Liver (tissue), 9 donors: ENCODE results near the gene VWA3A. TPM values are rescaled to one million over a fixed set of nuclear protein-coding genes. Genes with fewer than 3 reads are reported as not detected.

Experiments used
- DNase-seq: peaks from one replicate; pipeline ENCODE4 v3.0.0-alpha.2; 2017; ENCODE audit warnings: low spot score
- H3K27ac ChIP-seq, 2 donors: one replicate each; pipeline ENCODE4 v1.7.0; 2013; ENCODE audit warnings: inconsistent platforms in 2 of 2, low read length in 2 of 2, control low read depth in 1 of 2, low read depth in 1 of 2, mild to moderate bottlenecking in 1 of 2
- H3K27me3 ChIP-seq, 4 donors: one replicate each; pipeline versions ENCODE4 v1.6.1 to v1.7.0; 2013; ENCODE audit warnings: low read length in 3 of 4, inconsistent platforms in 1 of 4, mild to moderate bottlenecking in 1 of 4, moderate library complexity in 1 of 4; ENCODE audit not compliant: control insufficient read depth in 4 of 4, insufficient read depth in 4 of 4
- H3K36me3 ChIP-seq, 4 donors: one replicate each; pipeline versions ENCODE4 v1.6.1 to v1.7.0; 2013; ENCODE audit warnings: low read length in 3 of 4, mild to moderate bottlenecking in 3 of 4, low read depth in 1 of 4, moderate library complexity in 1 of 4; ENCODE audit not compliant: control insufficient read depth in 4 of 4, insufficient read depth in 3 of 4
- H3K4me1 ChIP-seq, 4 donors: one replicate each; pipeline versions ENCODE4 v1.6.1 to v1.7.0; 2013; ENCODE audit warnings: low read length in 3 of 4, mild to moderate bottlenecking in 3 of 4, moderate library complexity in 1 of 4; ENCODE audit not compliant: control insufficient read depth in 4 of 4, insufficient read depth in 4 of 4
- H3K4me3 ChIP-seq, 3 donors: one replicate each; pipeline versions ENCODE4 v1.6.1 to v1.7.0; 2013; ENCODE audit warnings: low read length in 3 of 3, control low read depth in 1 of 3, low read depth in 1 of 3, mild to moderate bottlenecking in 1 of 3
- H3K9ac ChIP-seq, 2 donors: one replicate each; pipeline ENCODE4 v1.7.0; 2013; ENCODE audit warnings: low read length in 2 of 2, mild to moderate bottlenecking in 2 of 2, moderate library complexity in 2 of 2, control low read depth in 1 of 2, low read depth in 1 of 2
- H3K9me3 ChIP-seq, 4 donors: one replicate each; pipeline versions ENCODE4 v1.6.1 to v1.7.0; 2013; ENCODE audit warnings: low read length in 3 of 4; ENCODE audit not compliant: control insufficient read depth in 4 of 4
- ATF3 ChIP-seq: IDR thresholded peaks from 2 replicates; pipeline ENCODE4 v1.6.1; 2016; ENCODE audit warnings: antibody characterized with exemption
- CTCF ChIP-seq: fragments of 150-350 bp; IDR thresholded peaks from 2 replicates; pipeline ENCODE4 v1.5.1; 2017; ENCODE audit warnings: improper control_type of control experiment, low read depth, low read length; ENCODE audit not compliant: missing input control
- EGR1 ChIP-seq, 2 donors: IDR thresholded peaks; 2 replicates each; pipeline ENCODE4 v1.6.1; 2016 to 2018; ENCODE audit warnings: antibody characterized with exemption in 2 of 2, low read depth in 2 of 2
- FOXA1 ChIP-seq: IDR thresholded peaks from 2 replicates; pipeline ENCODE4 v1.6.1; 2016; ENCODE audit warnings: antibody characterized with exemption
- FOXA2 ChIP-seq: IDR thresholded peaks from 2 replicates; pipeline ENCODE4 v1.6.1; 2016; ENCODE audit warnings: antibody characterized with exemption
- GABPA ChIP-seq, 2 donors: IDR thresholded peaks in 1 of 2; conservative IDR thresholded peaks in 1 of 2; 2 replicates each; pipeline ENCODE4 v1.6.1; 2016; ENCODE audit warnings: antibody characterized with exemption in 2 of 2, mild to moderate bottlenecking in 1 of 2, moderate library complexity in 1 of 2
- HNF4A ChIP-seq, 2 donors: conservative IDR thresholded peaks; 2 replicates each; pipeline ENCODE4 v1.6.1; 2016; ENCODE audit warnings: antibody characterized with exemption in 2 of 2, mild to moderate bottlenecking in 2 of 2
- HNF4G ChIP-seq: IDR thresholded peaks from 2 replicates; pipeline ENCODE4 v1.6.1; 2016; ENCODE audit warnings: antibody characterized with exemption
- JUND ChIP-seq, 2 donors: IDR thresholded peaks; 2 replicates each; pipeline ENCODE4 v1.6.1; 2016; ENCODE audit warnings: antibody characterized with exemption in 2 of 2
- MAX ChIP-seq: IDR thresholded peaks from 2 replicates; pipeline ENCODE4 v1.6.1; 2016; ENCODE audit warnings: antibody characterized with exemption
- NR2F2 ChIP-seq: IDR thresholded peaks from 2 replicates; pipeline ENCODE4 v1.6.1; 2016; ENCODE audit warnings: antibody characterized with exemption
- RAD21 ChIP-seq, 2 donors: IDR thresholded peaks; 2 replicates each; pipeline ENCODE4 v1.6.1; 2016; ENCODE audit warnings: antibody characterized with exemption in 2 of 2, mild to moderate bottlenecking in 2 of 2
- REST ChIP-seq: IDR thresholded peaks from 2 replicates; pipeline ENCODE4 v1.6.1; 2016; ENCODE audit warnings: antibody characterized with exemption, mild to moderate bottlenecking
- RXRA ChIP-seq, 2 donors: IDR thresholded peaks; 2 replicates each; pipeline ENCODE4 v1.6.1; 2017 to 2018; ENCODE audit warnings: antibody characterized with exemption in 2 of 2, mild to moderate bottlenecking in 1 of 2
- SP1 ChIP-seq: IDR thresholded peaks from 2 replicates; pipeline ENCODE4 v1.6.1; 2018; ENCODE audit warnings: antibody characterized with exemption, mild to moderate bottlenecking
- TAF1 ChIP-seq: conservative IDR thresholded peaks from 2 replicates; pipeline ENCODE4 v1.6.1; 2016; ENCODE audit warnings: antibody characterized with exemption, mild to moderate bottlenecking
- WGBS: extraction: QIAGEN DNeasy Blood & Tissue Kit; methylation state at CpG from one replicate; pipeline ENCODE4 v1.1.7; 2013; 5-methylcytosine and 5-hydroxymethylcytosine counted together
- polyA plus RNA-seq, 2 donors: library from polyadenylated mRNA; stranded (reverse) in 1 of 2; unstranded in 1 of 2; fragments of 200-250 nt in 1 of 2; fragments of >200 nt in 1 of 2; fragmentation: Nextera tagmentation in 1 of 2; extraction: Ambion mirVana in 1 of 2; gene quantifications; one replicate each; pipeline versions ENCODE4 v1.2.1 to v1.2.3, GENCODE V29; 2013 to 2015
- total RNA-seq, 2 donors: library from RNA; depleted of rRNA; stranded (reverse); fragments of >200 nt; gene quantifications; one replicate each; pipeline ENCODE4 v1.2.3, GENCODE V29; 2014
- donor health status: healthy.
- donor health status: healthy.
- donor health status: healthy.
- donor health status: healthy.
- donor health status: healthy.

Gene VWA3A
- total and polyA plus RNA-seq, 4 donors: 0.05 to 0.17 TPM; not detected in 2

- Histone ChIP-seq H3K9ac (no peak overlapping the region), H3K27me3 (no peaks in the 10 kb centered on the region), H3K36me3 (no peaks in the 10 kb centered on the region), H3K4me1 (no peaks in the 10 kb centered on the region), H3K4me3 (no peak overlapping the region), H3K27ac (no peak overlapping the region), H3K9me3 (no peaks in the 10 kb centered on the region)
- TF ChIP-seq GABPA (IDR thresholded peaks at IDR 0.05 in 1 of 2, conservative IDR thresholded peaks at IDR 0.05 in 1 of 2) (no peak), EGR1 (IDR thresholded peaks at IDR 0.05; ENCODE audit: low read depth in 2 of 2) (no peak), NR2F2 (no peak), SP1 (no peak), TAF1 (no peak), MAX (no peak), ATF3 (no peak), JUND (IDR thresholded peaks at IDR 0.05) (no peak), CTCF (no peak), HNF4A (conservative IDR thresholded peaks at IDR 0.05) (no peak), HNF4G (no peak), RXRA (IDR thresholded peaks at IDR 0.05) (no peak), FOXA2 (no peak), FOXA1 (no peak), REST (no peak), RAD21 (IDR thresholded peaks at IDR 0.05) (no peak)
- 73% methylated on average over 9 of the region's 9 CpGs for WGBS
- no peak for DNase-seq
Measured at GRCh38 chr16:22174642-22175041, 82.3 kb downstream of the VWA3A start.

GRCh38 chr16:22177968-22178930 is 85.9 kb downstream of the VWA3A start:
- DNase-seq: no peak
- Histone ChIP-seq H3K4me3 (no peak overlapping the region), H3K27me3 (no peaks in the 10 kb centered on the region), H3K9ac (no peak overlapping the region), H3K36me3 (no peaks in the 10 kb centered on the region), H3K9me3 (no peaks in the 10 kb centered on the region), H3K4me1 (no peaks in the 10 kb centered on the region), H3K27ac (no peak overlapping the region)
- WGBS: 85% methylated on average over 18 of the region's 18 CpGs
- TF ChIP-seq CTCF (no peak), TAF1 (no peak), MAX (no peak), HNF4A (conservative IDR thresholded peaks at IDR 0.05) (no peak), FOXA1 (no peak), RXRA (IDR thresholded peaks at IDR 0.05) (no peak), ATF3 (no peak), SP1 (no peak), REST (no peak)
